ENCODE data around the gene NUP214.

- no peak for TF ChIP-seq CTCF (IDR thresholded peaks at IDR 0.05; ENCODE audit: poor library complexity, severe bottlenecking)
- TF ChIP-seq RAD21 (conservative IDR thresholded peaks at IDR 0.05) = no peak
- no peak for TF ChIP-seq EP300 (conservative IDR thresholded peaks at IDR 0.05; ENCODE audit: poor library complexity, severe bottlenecking)
- TF ChIP-seq REST (IDR thresholded peaks at IDR 0.05; ENCODE audit: borderline replicate concordance) = no peak
- no peak for TF ChIP-seq SMC3 (conservative IDR thresholded peaks at IDR 0.05; ENCODE audit: poor library complexity)
- no peak for TF ChIP-seq TAF1 (IDR thresholded peaks at IDR 0.05; ENCODE audit: low read depth)
- TF ChIP-seq POLR2AphosphoS5 (IDR thresholded peaks at IDR 0.05) = no peak
Observed at GRCh38 chr9:131233995-131234394, 108.6 kb downstream of the NUP214 start.
